Parathyroid adenoma (tissue), 2 donors: ENCODE measurements around the gene LYPD5.

Experiments
- H2AFZ ChIP-seq: fragments of 300-600 bp; sonication (generic); one replicate; pipeline ENCODE4 v1.7.0; 2017; ENCODE audit warnings: antibody characterized with exemption, mild to moderate bottlenecking
- H3K27ac ChIP-seq: fragments of 300-600 bp; sonication (generic); one replicate; pipeline ENCODE4 v1.7.0; 2017
- H3K27me3 ChIP-seq: fragments of 300-600 bp; sonication (generic); one replicate; pipeline ENCODE4 v1.7.0; 2017; ENCODE audit warnings: low read length; ENCODE audit not compliant: control insufficient read depth, insufficient read depth
- H3K36me3 ChIP-seq: fragments of 300-600 bp; sonication (generic); one replicate; pipeline ENCODE4 v1.7.0; 2017; ENCODE audit warnings: low read length; ENCODE audit not compliant: control insufficient read depth, insufficient read depth
- H3K4me1 ChIP-seq: fragments of 300-600 bp; sonication (generic); one replicate; pipeline ENCODE4 v1.7.0; 2017; ENCODE audit warnings: control low read depth
- H3K4me2 ChIP-seq: fragments of 300-600 bp; sonication (generic); one replicate; pipeline ENCODE4 v1.7.0; 2017; ENCODE audit warnings: low read length
- H3K4me3 ChIP-seq: fragments of 300-600 bp; sonication (generic); one replicate; pipeline ENCODE4 v1.7.0; 2017; ENCODE audit warnings: low read depth, low read length
- H3K79me2 ChIP-seq: fragments of 300-600 bp; sonication (generic); one replicate; pipeline ENCODE4 v1.7.0; 2017; ENCODE audit warnings: control low read depth
- H3K9ac ChIP-seq: fragments of 300-600 bp; sonication (generic); one replicate; pipeline ENCODE4 v1.7.0; 2017; ENCODE audit warnings: mild to moderate bottlenecking
- H3K9me3 ChIP-seq: fragments of 300-600 bp; sonication (generic); one replicate; pipeline ENCODE4 v1.7.0; 2017; ENCODE audit warnings: low read length; ENCODE audit not compliant: control insufficient read depth
- CTCF ChIP-seq: fragments of 300-600 bp; sonication (generic); IDR thresholded peaks from one replicate; pipeline ENCODE4 v1.7.0; 2017; ENCODE audit warnings: antibody characterized with exemption, mild to moderate bottlenecking
- donor health status: primary hyperparathyroidism.

Gene LYPD5

GRCh38 chr19:43802216-43802951 is at the start of gene LYPD5:
LYPD5 (minus strand) TSS chr19:43802447; CDS start chr19:43802380, 67 bp downstream.
- no peak for TF ChIP-seq CTCF

DNA sequence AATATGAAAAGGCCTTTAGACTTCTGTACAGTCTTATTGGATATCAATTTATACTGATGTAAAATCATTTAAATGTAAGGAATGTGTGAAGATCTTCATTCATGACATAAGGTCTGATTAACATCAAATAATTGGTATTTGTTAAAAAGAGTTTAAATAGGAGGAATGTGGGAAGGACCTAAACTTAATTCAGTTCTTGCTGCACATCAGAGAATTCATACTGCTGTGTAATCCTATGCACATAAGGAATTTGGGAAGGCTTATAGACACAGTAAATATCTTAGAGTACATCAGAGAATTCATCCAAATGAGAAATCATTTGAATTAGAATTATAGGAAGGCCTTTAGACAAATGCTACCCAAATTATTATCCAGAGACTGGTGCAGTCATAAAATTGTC is 46.6 kb upstream of the LYPD5 start:
- no peaks in the 10 kb centered on the region for H3K27me3 ChIP-seq
- H2AFZ ChIP-seq: no peak overlapping the region
- H3K36me3 ChIP-seq: peaks cover 43% of the 10 kb centered on the region
- H3K27ac ChIP-seq: no peak overlapping the region
- H3K9me3 ChIP-seq: peaks cover 33% of the 10 kb centered on the region
- no peak for TF ChIP-seq CTCF
- no peak overlapping the region for H3K9ac ChIP-seq
- H3K4me3 ChIP-seq: no peak overlapping the region
- no peak overlapping the region for H3K4me2 ChIP-seq
- H3K79me2 ChIP-seq: no peaks in the 10 kb centered on the region
- no peaks in the 10 kb centered on the region for H3K4me1 ChIP-seq

More at GRCh38 chr19:43802216-43802951, at the start of gene LYPD5:
- Histone ChIP-seq H3K36me3 (no peaks in the 10 kb centered on the region), H3K27me3 (no peaks in the 10 kb centered on the region), H3K9ac (no peak within 1 kb of the TSS), H2AFZ (no peak within 1 kb of the TSS), H3K4me1 (no peaks in the 10 kb centered on the region), H3K9me3 (no peaks in the 10 kb centered on the region), H3K4me3 (no peak within 1 kb of the TSS), H3K4me2 (no peak within 1 kb of the TSS), H3K79me2 (no peaks in the 10 kb centered on the region), H3K27ac (no peak within 1 kb of the TSS)

DNA sequence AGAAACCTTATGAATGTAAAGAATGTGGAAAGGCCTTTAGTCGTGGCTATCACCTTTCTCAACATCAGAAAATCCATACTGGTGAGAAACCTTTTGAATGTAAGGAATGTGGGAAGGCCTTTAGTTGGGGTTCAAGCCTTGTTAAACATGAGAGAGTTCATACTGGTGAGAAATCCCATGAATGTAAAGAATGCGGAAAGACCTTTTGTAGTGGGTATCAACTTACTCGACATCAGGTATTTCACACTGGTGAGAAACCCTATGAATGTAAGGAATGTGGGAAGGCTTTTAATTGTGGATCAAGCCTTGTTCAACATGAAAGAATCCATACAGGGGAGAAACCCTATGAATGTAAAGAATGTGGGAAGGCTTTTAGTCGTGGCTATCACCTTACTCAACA is 45.6 kb upstream of the LYPD5 start:
- TF ChIP-seq CTCF: no peak
- no peak overlapping the region for H2AFZ ChIP-seq
- H3K27me3 ChIP-seq: no peaks in the 10 kb centered on the region
- no peaks in the 10 kb centered on the region for H3K79me2 ChIP-seq
- no peak overlapping the region for H3K9ac ChIP-seq
- H3K4me2 ChIP-seq: no peak overlapping the region
- peaks cover 33% of the 10 kb centered on the region for H3K9me3 ChIP-seq
- H3K36me3 ChIP-seq: peaks cover 48% of the 10 kb centered on the region
- no peaks in the 10 kb centered on the region for H3K4me1 ChIP-seq
- H3K4me3 ChIP-seq: no peak overlapping the region
- no peak overlapping the region for H3K27ac ChIP-seq

DNA sequence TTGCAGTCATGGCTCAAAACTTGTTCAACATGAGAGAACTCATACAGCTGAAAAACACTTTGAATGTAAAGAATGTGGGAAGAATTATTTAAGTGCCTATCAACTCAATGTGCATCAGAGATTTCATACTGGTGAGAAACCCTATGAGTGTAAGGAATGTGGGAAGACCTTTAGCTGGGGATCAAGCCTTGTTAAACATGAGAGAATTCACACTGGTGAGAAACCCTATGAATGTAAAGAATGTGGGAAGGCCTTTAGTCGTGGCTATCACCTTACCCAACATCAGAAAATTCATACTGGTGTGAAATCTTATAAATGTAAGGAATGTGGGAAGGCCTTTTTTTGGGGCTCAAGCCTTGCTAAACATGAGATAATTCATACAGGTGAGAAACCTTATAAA is 45.0 kb upstream of the LYPD5 start:
- TF ChIP-seq CTCF: no peak
- H3K36me3 ChIP-seq: peaks cover 48% of the 10 kb centered on the region
- H3K4me3 ChIP-seq: no peak overlapping the region

DNA sequence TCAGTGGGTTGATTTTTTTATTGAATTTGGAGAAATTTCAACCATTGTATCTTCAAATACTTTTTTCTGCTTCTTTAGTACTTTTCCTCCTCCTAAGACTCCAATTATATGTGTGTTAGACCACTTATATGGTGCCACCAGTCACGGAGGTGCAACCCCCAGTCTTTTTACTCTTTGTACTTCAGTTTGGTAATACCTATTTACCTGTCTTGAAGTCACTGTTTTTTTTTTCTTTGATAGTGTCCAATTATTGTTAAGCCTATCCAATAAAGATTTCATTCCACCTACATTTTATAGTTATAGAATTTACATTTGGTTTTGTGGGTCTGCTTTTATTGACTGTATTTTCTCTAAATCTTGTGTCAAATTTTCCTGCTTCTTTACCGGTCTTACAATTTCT is 39.8 kb upstream of the LYPD5 start:
- Histone ChIP-seq H3K27me3 (no peaks in the 10 kb centered on the region), H2AFZ (no peak overlapping the region), H3K36me3 (peaks cover 38% of the 10 kb centered on the region), H3K79me2 (no peaks in the 10 kb centered on the region), H3K4me2 (no peak overlapping the region), H3K9me3 (peaks cover 16% of the 10 kb centered on the region), H3K27ac (no peak overlapping the region), H3K4me3 (no peak overlapping the region), H3K4me1 (no peaks in the 10 kb centered on the region), H3K9ac (no peak overlapping the region)
- TF ChIP-seq CTCF: no peak

More for the DNA sequence above, 45.0 kb upstream of the LYPD5 start:
- Histone ChIP-seq H2AFZ (no peak overlapping the region), H3K9me3 (peaks cover 33% of the 10 kb centered on the region), H3K4me2 (no peak overlapping the region), H3K27me3 (no peaks in the 10 kb centered on the region), H3K9ac (no peak overlapping the region), H3K79me2 (no peaks in the 10 kb centered on the region), H3K4me1 (no peaks in the 10 kb centered on the region), H3K27ac (no peak overlapping the region)
